ENCODE data around the gene TANGO6. TPM values are rescaled to one million over a fixed set of nuclear protein-coding genes. Genes with fewer than 3 reads are reported as not detected.
A peak's percentile ranks its signal among the peaks of the same experiment; 100 is the strongest.
"Not testable (repeated sequence)": the region's sequence is repeated elsewhere in the genome, so short reads cannot be mapped to it uniquely, and the experiment has no call there.

TANGO6 gene
- total RNA-seq, 2 donors from 2014 or later, result 20.0 to 24.8 TPM

DNA sequence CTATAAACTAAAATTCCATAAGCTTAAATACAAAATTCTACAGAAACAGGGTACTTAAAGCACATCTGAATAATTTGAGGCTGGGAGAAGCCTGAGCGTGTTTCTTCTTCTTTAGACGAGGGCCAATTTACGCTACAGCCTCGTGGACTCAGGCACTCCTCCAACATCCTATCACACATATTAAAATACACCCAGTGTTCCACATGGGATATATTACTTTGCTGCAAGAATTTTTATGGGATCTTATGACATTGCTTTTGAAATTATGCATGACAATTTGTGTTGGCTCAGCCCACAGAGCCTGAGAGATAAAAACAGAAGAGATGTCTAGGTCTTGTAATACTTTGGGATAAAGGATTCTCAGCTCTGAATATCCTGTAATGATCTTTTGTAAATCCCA, 3.5 kb upstream of the TANGO6 start:
- Mint-ChIP-seq H3K4me3 (no peak overlapping the region), H3K4me1 (ENCODE audit: low read depth) (peaks cover 18% of the 10 kb centered on the region), H3K27me3 (ENCODE audit: low read depth) (no peaks in the 10 kb centered on the region), H3K9me3 (no peaks in the 10 kb centered on the region), H3K36me3 (ENCODE audit: insufficient read depth in 2 of 2) (no peaks in the 10 kb centered on the region), H3K27ac (no peak overlapping the region)
- no peak for DNase-seq
- ATAC-seq (replicated peaks in 1 of 2), result no peak

DNA sequence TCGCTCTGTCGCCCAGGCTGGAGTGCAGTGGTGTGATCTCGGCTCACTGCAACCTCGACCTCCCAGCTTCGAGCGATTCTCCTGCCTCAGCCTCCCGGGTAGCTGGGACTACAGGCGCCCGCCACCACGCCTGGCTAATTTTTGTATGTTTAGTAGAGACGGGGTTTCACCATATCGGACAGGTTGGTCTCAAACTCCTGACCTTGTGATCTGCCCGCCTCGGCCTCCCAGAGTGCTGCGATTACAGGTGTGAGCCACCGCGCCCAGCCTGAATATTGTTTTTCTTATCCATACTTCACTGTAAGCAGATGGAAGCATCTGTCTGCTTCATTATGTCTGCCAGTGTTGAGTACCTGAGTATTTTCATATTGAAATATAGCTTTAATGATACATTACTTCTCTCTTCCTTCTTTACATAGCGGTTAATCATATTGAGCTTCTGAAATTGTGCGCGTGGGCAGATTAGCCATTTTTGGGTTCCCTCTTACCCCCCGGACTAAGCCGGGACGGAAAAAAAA, 308 bp upstream of the TANGO6 start:
- peak overlapping the region; percentile 95 to 98 for H3K4me3 Mint-ChIP-seq
- DNase-seq, result peak in 1 of 2 donors; percentile 1

DNA sequence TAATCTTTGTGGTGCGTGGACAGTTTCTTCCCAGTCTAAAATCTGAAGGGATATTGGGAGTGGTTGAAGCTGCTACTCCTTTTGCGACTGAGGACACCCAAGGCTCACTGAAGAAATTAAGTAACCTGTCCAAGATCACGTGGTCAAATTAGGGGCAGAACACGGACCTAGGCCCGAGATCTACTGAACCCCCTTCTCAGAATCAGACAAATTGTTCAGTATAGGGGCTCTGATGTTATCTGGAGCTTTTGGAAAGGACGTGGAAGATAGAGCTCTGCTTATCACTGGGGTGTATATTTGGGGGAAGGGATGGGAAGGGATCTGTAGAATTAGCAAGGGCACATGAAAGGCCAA, 857 bp downstream of the TANGO6 start:
- H3K4me1 Mint-ChIP-seq (ENCODE audit: low read depth), result peaks cover 44% of the 10 kb centered on the region
- DNase-seq, result no peak

More for the DNA sequence above, 308 bp upstream of the TANGO6 start:
- Mint-ChIP-seq H3K4me1 (ENCODE audit: low read depth) (peaks cover 42% of the 10 kb centered on the region), H3K27ac (peak overlapping the region; percentile 87)
- not testable (repeated sequence) for H3K9me3 Mint-ChIP-seq; ATAC-seq (replicated peaks in 1 of 2); H3K27me3 Mint-ChIP-seq (ENCODE audit: low read depth); H3K36me3 Mint-ChIP-seq (ENCODE audit: insufficient read depth in 2 of 2)

DNA sequence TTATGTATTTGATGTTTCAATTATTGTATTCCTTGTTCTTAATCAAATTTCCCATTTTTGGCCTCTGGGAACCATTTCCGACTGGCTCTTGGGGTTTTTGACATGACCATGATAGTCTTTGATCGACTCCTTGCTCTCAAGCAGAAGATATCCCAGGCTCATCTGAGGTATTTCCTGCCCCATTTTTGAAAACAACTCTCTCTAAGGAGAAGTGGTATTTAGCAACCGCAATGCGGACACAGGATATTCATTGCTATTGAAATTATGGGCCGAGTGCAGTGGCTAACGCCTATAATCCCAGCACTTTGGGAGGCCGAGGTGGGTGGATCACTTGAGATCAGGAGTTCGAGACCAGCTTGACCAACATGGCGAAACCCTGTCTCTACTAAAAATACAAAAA, 5.5 kb downstream of the TANGO6 start:
- Mint-ChIP-seq H3K27ac (no peak overlapping the region), H3K27me3 (ENCODE audit: low read depth) (no peaks in the 10 kb centered on the region), H3K4me3 (no peak overlapping the region), H3K36me3 (ENCODE audit: insufficient read depth in 2 of 2) (no peaks in the 10 kb centered on the region), H3K9me3 (no peaks in the 10 kb centered on the region), H3K4me1 (ENCODE audit: low read depth) (peaks cover 36% of the 10 kb centered on the region)
- ATAC-seq (replicated peaks in 1 of 2), result no peak
- DNase-seq, result no peak

More for the DNA sequence above, 857 bp downstream of the TANGO6 start:
- no peaks in the 10 kb centered on the region for H3K9me3 Mint-ChIP-seq
- no peak for ATAC-seq (replicated peaks in 1 of 2)
- H3K36me3 Mint-ChIP-seq (ENCODE audit: insufficient read depth in 2 of 2), result no peaks in the 10 kb centered on the region
- H3K27ac Mint-ChIP-seq, result peak overlapping the region; percentile 95
- H3K4me3 Mint-ChIP-seq, result peak overlapping the region; percentile 95 to 98
- H3K27me3 Mint-ChIP-seq (ENCODE audit: low read depth), result no peaks in the 10 kb centered on the region

DNA sequence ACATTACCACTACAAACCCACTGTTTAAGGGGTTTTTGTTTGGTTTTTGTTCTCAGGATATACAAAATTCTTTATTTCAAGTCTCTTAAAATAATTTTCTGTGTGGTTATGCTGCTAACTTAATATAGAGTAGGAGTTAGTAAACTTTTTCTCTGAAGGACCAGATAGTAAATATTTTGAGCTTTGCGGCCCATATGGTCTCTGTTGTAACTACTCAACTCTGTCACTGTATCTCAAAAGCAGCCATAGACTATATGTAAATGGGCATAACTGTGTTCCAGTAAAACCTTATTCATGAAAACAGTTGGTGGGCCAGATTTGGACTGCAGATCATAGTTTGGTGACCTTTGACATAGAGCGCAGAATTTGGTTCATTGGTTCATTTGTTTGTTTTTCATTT, 7.2 kb downstream of the TANGO6 start:
- H3K9me3 Mint-ChIP-seq, result no peaks in the 10 kb centered on the region
- peaks cover 0 to 2% of the 10 kb centered on the region in 2 donors for H3K36me3 Mint-ChIP-seq (ENCODE audit: insufficient read depth in 2 of 2)
- H3K27me3 Mint-ChIP-seq (ENCODE audit: low read depth), result no peaks in the 10 kb centered on the region
- ATAC-seq (replicated peaks in 1 of 2) (no peak), DNase-seq (no peak)
- peaks cover 20% of the 10 kb centered on the region for H3K4me1 Mint-ChIP-seq (ENCODE audit: low read depth)
- no peak overlapping the region for H3K4me3 Mint-ChIP-seq
- H3K27ac Mint-ChIP-seq, result no peak overlapping the region

DNA sequence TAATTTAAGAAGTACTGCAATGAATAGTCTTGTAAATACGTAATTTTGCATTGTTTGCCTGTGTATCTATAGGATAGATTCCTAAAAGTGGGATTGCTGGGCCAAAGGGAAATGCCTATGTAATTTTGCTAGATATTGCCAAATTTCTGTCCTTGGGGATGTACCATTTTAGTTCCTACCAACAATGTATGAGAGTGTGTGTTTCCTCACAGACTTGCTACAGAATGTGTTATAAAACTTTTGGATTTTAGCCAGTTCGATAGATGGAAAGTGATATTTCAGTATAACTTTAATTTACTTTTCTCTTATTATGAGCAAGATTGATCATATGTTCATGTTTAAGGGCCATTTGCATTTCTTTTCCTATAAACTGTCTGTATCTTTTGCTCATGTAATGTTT, 8.3 kb downstream of the TANGO6 start:
- no peaks in the 10 kb centered on the region for H3K9me3 Mint-ChIP-seq
- H3K27ac Mint-ChIP-seq, result no peak overlapping the region
- no peak for ATAC-seq (replicated peaks in 1 of 2)
- H3K36me3 Mint-ChIP-seq (ENCODE audit: insufficient read depth in 2 of 2), result peaks cover 0 to 2% of the 10 kb centered on the region in 2 donors
- peaks cover 16% of the 10 kb centered on the region for H3K4me1 Mint-ChIP-seq (ENCODE audit: low read depth)
- H3K27me3 Mint-ChIP-seq (ENCODE audit: low read depth), result no peaks in the 10 kb centered on the region
- no peak overlapping the region for H3K4me3 Mint-ChIP-seq
- DNase-seq, result no peak

DNA sequence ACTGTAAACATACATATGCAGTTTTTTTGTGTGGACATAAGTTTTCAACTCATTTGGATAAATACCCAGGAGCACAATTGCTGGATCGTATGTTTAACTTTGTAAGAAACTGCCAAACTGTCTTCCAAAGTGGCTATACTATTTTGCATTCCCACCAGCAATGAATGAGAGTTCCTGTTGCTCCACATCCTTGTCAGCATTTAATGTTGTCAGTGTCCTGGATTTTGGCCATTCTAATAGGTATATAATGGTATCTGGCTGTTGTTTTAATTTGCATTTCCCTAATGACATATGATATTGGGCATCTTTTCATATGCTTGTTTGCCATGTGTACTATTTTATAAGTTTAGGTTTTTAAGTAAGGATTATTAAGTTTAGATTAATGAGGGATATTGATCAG, 14.1 kb downstream of the TANGO6 start:
- H3K27ac Mint-ChIP-seq, result no peak overlapping the region
- DNase-seq (no peak), ATAC-seq (replicated peaks in 1 of 2) (no peak)
- no peak overlapping the region for H3K4me3 Mint-ChIP-seq
- no peaks in the 10 kb centered on the region for H3K9me3 Mint-ChIP-seq
- no peaks in the 10 kb centered on the region for H3K27me3 Mint-ChIP-seq (ENCODE audit: low read depth)
- H3K36me3 Mint-ChIP-seq (ENCODE audit: insufficient read depth in 2 of 2), result peaks cover 0 to 2% of the 10 kb centered on the region in 2 donors
- H3K4me1 Mint-ChIP-seq (ENCODE audit: low read depth), result peaks cover 10% of the 10 kb centered on the region

DNA sequence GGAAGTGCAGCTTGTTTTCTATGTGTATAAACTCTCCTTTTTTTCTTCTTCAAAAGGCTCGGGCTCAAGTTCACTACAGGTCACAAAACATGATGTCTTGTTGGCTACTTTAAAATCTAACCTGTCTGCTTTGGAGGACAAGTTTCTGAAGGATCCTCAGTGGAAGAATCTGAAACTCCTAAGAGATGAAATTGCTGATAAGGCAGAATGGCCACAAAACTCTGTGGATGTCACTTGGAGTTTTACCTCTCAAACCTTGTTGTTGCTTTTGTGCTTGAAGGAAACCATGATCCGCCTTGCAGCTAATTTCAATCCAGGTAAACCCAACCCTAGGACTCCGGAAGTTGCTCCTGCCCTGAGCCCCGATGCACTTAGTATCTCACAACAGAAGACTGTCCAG, 16.5 kb downstream of the TANGO6 start:
- no peaks in the 10 kb centered on the region for H3K27me3 Mint-ChIP-seq (ENCODE audit: low read depth)
- ATAC-seq (replicated peaks in 1 of 2) (no peak), DNase-seq (no peak)
- H3K27ac Mint-ChIP-seq, result no peak overlapping the region
- H3K4me3 Mint-ChIP-seq, result no peak overlapping the region
- peaks cover 10% of the 10 kb centered on the region for H3K4me1 Mint-ChIP-seq (ENCODE audit: low read depth)
- H3K9me3 Mint-ChIP-seq, result no peaks in the 10 kb centered on the region
- peaks cover 0 to 2% of the 10 kb centered on the region in 2 donors for H3K36me3 Mint-ChIP-seq (ENCODE audit: insufficient read depth in 2 of 2)

DNA sequence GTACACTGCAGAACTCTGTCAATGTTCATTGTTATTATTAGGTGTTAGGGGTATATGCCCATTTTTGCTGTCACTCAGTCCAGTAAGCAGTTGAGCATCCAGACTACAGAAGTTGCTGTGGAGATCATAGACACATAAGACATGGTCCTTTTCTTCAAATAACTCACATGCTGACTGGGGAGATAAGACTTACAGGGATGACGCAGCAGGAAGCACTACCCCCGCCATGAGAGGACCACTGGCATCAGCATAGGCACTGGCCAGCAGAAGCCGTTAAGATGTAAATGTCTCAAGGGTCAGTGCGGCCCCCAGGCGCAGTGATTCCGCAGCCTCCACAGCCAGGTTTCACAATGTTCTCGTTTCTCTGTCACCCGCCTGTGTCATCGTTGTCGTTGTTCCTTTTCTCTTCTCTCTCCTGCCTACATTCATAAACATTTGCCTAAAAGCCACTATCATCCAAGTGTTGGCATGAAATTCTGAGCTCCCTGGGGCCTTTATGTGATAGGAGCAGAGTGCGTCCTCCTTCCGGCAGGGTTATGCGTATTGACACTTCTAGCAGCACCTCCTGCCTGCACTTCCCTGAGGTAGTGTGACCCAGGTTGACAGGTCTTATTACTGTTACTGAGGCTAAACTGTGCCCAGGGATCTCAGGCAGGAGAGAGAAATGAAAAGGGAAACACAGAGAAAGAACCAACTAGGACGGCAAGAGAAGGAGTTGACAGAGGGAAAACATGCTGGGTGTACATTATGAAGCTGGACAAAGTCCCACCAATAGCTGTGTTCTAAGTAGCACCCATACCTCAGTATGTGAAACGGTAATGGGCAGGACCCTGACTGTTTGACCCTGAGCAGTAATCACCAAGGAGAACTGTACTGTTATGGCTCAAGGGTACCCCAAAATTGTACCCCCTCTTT, 17.9 kb downstream of the TANGO6 start:
- Mint-ChIP-seq H3K36me3 (ENCODE audit: insufficient read depth in 2 of 2) (peaks cover 0 to 2% of the 10 kb centered on the region in 2 donors), H3K27ac (no peak overlapping the region), H3K4me1 (ENCODE audit: low read depth) (peaks cover 10% of the 10 kb centered on the region), H3K4me3 (no peak overlapping the region), H3K27me3 (ENCODE audit: low read depth) (no peaks in the 10 kb centered on the region), H3K9me3 (no peaks in the 10 kb centered on the region)
- no peak for DNase-seq
- ATAC-seq (replicated peaks in 1 of 2), result no peak

DNA sequence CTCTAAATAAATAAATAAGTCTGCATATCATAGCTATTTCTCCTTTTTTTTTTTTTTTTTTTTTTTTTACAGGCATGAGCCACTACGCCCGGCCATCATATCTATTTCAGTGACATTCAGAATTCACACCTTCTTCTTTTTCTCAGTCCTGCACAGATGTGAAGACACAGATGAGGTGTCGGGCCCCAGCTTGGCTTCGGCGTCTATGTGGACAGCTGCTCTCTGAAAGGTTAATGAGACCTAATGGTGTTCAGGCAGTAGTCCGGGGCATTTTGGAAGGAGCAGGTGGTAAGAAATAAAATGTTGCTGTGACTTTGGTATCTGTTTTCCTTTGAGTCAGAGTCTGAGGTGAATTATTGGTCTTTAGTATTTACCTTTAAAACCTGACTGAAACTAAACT, 23.6 kb downstream of the TANGO6 start:
- H3K36me3 Mint-ChIP-seq (ENCODE audit: insufficient read depth in 2 of 2), result peaks cover 6 to 12% of the 10 kb centered on the region in 2 donors
- H3K27ac Mint-ChIP-seq, result no peak overlapping the region
- no peaks in the 10 kb centered on the region for H3K4me1 Mint-ChIP-seq (ENCODE audit: low read depth)
- ATAC-seq (replicated peaks in 1 of 2) (no peak), DNase-seq (no peak)
- no peak overlapping the region for H3K4me3 Mint-ChIP-seq
- no peaks in the 10 kb centered on the region for H3K27me3 Mint-ChIP-seq (ENCODE audit: low read depth)
- H3K9me3 Mint-ChIP-seq, result no peaks in the 10 kb centered on the region

DNA sequence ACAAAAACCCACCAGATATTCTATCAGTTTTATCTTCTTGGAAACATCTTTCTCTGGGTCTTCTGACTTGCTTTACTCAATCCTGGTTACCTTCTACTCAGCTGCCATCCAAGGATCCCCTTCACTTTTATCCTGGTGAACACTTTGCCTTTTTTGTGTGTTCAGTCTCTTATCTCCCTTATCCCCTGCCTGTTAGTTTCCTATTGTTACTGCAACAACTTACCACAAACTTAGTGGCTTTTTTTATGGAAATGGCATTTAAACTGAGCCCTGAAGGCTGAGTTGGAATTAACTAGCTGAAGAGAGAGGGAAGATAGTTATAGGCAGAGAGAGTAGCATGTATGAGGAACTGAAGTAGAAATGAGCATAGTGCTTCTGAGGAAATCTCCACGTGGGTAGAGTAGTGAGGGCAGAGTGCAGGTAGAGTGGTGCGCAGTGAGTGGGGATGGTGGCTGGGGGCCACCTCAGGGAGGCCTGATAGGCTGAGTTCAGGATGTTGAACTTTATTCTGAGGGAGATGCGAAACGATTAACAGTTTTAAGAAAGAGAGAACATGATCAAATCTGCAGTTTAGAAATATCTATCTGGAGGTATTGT, 26.3 kb downstream of the TANGO6 start:
- no peaks in the 10 kb centered on the region for H3K9me3 Mint-ChIP-seq

DNA sequence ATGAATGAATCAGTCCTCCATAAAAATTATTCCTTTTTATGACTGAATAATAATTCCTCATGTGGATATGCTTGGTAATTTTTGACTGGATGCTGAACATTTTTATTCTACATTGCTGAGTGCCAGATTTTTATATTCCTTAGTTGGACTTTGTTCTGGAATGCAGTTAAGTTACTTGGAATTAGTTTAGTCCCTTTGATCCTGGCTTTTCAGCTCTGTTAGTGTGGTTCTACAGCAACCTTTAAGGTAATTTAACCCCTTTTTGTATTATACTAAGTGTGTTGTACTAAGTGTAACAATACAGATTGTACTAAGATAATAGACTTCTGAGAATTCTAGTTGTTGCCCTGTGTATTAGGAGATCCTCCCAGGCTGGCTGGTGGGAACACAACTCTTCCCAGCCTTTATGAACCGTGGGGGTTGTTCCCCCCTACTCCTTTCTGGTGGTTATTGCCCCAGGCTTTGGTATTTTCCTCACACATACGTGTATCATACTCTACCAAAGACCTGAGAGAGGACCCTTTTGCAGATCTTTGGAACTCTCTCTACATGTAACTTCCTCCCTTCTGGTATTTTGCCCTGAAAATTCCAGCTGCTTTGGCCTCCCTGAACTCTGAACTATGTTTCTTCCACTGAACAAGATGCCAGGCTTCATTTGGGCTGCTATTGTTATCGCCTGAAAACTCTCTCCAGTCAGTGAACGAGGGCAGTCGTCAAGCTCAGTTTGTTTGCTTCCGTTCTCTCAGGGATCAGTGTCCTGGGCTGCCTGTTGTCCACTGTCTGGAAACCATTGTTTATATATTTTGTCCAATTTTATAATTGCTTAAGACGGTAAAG, 30.5 kb downstream of the TANGO6 start:
- Mint-ChIP-seq H3K9me3 (no peaks in the 10 kb centered on the region), H3K36me3 (ENCODE audit: insufficient read depth in 2 of 2) (peaks cover 8 to 23% of the 10 kb centered on the region in 2 donors), H3K27ac (peak overlapping the region; percentile 14), H3K27me3 (ENCODE audit: low read depth) (no peaks in the 10 kb centered on the region), H3K4me1 (ENCODE audit: low read depth) (no peaks in the 10 kb centered on the region), H3K4me3 (no peak overlapping the region)
- ATAC-seq (replicated peaks in 1 of 2), result no peak
- no peak for DNase-seq

More for the DNA sequence above, 26.3 kb downstream of the TANGO6 start:
- Mint-ChIP-seq H3K27ac (no peak overlapping the region), H3K4me3 (no peak overlapping the region), H3K27me3 (ENCODE audit: low read depth) (no peaks in the 10 kb centered on the region), H3K4me1 (ENCODE audit: low read depth) (no peaks in the 10 kb centered on the region), H3K36me3 (ENCODE audit: insufficient read depth in 2 of 2) (peaks cover 6 to 16% of the 10 kb centered on the region in 2 donors)
- no peak for DNase-seq
- ATAC-seq (replicated peaks in 1 of 2), result no peak

DNA sequence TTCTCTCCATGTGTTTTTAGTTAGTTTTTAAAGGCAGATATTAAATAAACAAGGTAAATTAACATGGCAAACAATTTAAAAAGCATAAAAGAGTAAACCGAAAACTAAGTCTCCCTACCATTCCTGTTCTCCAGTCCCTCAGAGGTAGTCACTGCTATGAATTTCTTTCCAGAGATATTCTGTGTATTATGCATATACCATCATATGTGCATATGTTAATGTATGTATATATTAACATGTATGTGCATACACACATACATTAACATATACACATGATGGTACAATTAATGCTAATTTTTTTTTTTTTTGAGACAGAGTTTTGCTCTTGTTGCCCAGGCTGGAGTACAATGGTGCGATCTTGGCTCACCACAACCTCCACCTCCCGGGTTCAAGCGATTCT, 32.5 kb downstream of the TANGO6 start:
- H3K27me3 Mint-ChIP-seq (ENCODE audit: low read depth), result no peaks in the 10 kb centered on the region
- H3K4me1 Mint-ChIP-seq (ENCODE audit: low read depth), result no peaks in the 10 kb centered on the region
- no peak overlapping the region for H3K27ac Mint-ChIP-seq
- DNase-seq (no peak), ATAC-seq (replicated peaks in 1 of 2) (no peak)
- H3K4me3 Mint-ChIP-seq, result no peak overlapping the region
- H3K36me3 Mint-ChIP-seq (ENCODE audit: insufficient read depth in 2 of 2), result peaks cover 1 to 18% of the 10 kb centered on the region in 2 donors
- H3K9me3 Mint-ChIP-seq, result no peaks in the 10 kb centered on the region

All from activated T-cell treated with anti-CD3 and anti-CD28 coated beads, Interleukin-2, amount 50 U/mL, for 72 hours (primary cell).